NCI-H2227 (cell line): ENCODE measurements around the gene PIK3R5.

Experiments used
- DNase-seq: peaks from one replicate; lab custom pipeline; 2025; ENCODE audit not compliant: unreplicated experiment; lab: John Stamatoyannopoulos, UW

The PIK3R5 gene

DNA sequence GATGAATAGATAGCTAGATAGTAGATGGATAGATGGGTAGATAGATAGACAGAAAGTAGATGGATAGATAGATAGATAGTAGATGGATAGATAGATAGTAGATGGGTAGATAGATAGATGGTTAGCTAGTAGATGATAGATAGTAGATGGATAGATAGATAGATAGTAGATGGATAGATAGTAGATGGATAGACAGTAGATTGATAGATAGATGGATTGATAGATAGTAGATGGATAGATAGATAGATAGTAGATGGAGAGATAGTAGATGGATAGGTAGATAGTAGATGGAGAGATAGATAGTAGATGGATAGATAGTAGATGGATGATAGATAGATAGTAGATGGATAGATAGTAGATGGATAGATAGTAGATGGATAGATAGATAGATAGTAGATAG is 40.4 kb downstream of the PIK3R5 start:
- DNase-seq, result no peak

GRCh38 chr17:8924595-8924994 is 40.9 kb downstream of the PIK3R5 start:
- DNase-seq, result no peak

DNA sequence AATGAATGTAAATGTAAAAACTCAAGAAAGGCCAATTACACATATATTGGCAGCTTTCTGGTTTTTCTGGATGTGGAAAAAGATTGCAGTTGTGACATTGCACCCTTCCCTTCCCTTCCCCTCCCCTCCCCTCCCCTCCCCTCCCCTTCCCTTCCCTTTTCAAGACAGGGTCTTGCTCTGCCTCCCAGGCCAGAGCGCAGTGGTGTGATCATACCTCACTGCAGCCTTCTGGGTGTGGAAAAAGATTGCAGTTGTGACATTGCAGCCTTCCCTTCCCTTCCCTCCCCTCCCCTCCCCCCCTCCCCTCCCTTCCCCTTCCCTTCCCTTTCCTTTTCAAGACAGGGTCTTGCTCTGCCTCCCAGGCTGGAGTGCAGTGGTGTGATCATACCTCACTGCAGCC is 41.7 kb downstream of the PIK3R5 start:
- DNase-seq, result no peak

DNA sequence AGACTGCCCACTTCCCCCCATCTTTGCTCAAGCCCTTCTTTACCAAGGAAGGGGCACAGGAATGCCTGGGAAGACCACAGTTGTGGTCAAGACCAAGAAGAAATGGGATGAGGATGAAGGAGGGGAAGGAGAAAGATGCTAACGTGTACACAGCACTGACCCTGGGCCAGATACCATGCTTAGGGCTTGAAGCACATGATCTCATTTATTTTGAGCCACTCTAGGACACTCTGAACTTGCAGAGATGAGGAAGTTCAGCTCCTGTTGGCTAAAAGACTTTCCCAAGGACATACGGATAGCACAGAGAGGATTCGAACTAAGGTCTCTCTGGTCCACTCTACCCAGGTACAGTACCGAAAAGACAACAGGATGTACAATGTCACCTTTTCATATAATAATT is 42.6 kb downstream of the PIK3R5 start:
- DNase-seq, result no peak

DNA sequence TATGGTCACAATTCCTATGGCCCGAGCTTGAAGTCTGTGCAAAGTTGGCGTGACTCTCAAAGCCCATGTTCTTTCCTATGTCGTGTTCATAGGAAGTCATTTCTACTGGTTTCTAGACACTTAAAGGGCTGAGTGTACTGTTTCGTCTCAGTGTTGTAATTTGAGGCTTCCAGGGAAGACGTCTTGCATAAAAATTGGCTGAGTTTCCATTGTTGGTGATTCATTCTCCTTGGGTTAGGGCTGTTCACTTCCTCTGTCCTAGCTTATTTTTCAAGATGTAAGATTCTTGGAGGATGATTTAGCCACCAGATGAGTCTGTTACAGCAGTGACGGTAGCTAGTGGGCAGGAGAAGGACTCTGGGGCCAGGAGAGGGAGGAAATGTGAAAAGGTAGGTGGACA is 43.1 kb downstream of the PIK3R5 start:
- DNase-seq, result no peak

- no peak for DNase-seq
Measured at GRCh38 chr17:8921147-8921546, 44.4 kb downstream of the PIK3R5 start.

DNA sequence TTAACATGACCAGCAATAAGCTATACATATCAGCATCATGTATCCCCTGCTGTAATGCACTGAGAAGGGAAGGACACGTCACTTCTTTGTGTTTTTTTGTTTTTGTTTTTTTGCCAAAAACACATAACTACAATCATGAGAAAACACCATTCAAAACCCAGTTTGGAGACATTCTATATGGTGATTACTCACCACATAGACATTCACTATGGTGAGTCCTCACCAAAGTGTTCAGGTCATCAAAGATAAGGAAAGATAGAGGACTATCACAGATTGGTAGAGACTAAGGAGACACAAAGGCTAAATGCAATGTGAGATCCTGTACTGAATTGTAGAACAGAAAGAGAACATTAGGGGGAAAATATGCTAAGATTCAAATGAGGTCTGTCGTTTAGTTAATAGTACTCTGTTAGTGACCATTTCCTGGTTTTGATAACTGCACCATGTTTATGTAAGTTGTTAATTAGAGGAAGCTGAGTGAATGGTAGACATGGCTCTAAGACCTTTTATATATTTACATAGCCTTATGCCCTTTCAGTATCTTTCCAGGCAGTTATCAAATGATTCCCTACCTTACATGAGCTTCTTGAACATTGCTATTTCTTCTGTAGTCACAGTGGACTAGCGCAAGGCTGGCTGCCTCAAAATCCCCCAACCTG is 46.6 kb downstream of the PIK3R5 start:
- DNase-seq, result no peak

DNA sequence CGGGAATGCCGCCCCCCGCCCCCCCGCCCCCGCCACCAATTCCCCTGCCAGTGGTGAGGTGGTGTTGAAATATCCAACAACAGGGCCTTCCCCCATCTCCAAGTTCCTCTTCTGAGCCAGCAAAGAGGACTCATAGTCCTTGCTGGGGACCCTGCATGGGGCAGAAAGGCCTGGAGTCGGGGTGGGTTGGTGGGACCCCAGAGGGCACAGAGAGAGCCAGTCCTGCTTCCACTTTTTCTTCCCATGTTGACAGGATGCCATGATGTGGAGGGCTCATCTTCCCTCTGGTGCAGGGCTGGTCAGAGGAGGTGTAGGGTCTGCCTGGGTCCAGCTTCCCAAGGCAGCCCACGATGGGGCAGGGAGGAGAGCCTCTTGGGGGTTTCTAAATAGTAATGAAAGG is 49.0 kb downstream of the PIK3R5 start:
- DNase-seq, result no peak

GRCh38 chr17:8914554-8914953 is 51.0 kb downstream of the PIK3R5 start:
- DNase-seq, result no peak

GRCh38 chr17:8913879-8914278 is 51.6 kb downstream of the PIK3R5 start:
- no peak for DNase-seq

DNA sequence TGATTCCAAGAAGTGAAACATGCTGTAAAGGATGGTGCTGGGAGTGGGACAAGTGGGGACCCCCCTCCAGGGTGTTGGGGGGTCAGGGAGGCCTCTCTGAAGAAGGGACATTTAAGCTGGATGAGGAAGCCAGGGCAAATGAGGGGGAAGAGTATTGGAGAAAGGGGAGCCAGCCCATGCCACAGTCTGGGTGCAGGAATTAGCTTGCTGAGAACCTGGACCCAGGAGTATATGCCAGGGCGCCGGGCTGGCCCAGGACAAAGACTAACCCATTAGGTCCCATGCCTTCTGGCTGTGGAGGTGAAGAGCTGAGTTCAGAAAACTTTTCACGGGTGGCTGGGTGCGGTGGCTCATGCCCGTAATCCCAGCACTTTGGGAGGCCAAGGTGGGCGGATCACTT is 52.4 kb downstream of the PIK3R5 start:
- DNase-seq, result no peak

DNA sequence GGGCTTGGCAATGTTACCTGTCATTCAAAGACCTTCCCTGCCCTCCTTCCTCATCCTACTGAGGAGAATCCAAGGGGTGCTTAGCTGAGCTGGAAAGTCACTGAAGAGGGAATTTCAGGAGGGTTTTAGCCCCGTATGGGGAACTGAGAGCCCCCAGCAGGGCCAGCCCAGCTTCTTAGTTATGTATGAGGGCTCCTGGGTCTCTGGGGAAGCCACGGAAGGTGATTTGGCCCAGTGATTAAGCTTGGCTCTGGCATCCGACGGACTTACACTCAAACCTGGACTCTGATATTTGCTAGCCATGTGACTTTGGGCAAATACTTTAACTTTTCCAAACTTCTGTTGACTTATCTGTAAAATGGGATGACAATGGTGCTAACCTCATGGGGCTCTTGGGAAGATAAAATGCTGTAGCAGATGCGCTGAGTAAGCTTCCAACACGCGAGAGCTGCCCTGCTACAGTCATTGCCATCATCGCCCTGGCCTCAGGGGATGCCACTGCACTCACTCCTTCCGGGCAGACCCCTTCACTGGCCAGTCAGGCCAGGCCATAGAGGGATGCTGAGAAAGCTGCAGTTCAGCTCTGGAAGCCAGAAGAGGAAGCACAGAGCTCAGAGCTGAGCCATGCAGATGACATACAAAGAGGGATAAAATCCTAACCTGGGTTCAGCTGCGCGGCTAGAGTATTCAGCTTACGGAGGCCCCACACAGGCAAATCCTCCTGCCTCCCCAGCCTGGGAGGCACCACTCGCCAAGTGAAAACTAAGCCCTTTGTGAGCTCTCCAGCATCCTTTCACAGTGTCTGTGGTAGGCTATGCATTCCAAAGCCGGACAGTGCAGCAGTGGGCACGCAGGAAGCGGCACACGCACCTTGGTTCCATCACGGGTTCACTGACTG is 53.2 kb downstream of the PIK3R5 start:
- no peak for DNase-seq

GRCh38 chr17:8910969-8911604 is 54.4 kb downstream of the PIK3R5 start:
- no peak for DNase-seq

GRCh38 chr17:8909586-8910270 is 55.8 kb downstream of the PIK3R5 start:
- DNase-seq, result no peak

DNA sequence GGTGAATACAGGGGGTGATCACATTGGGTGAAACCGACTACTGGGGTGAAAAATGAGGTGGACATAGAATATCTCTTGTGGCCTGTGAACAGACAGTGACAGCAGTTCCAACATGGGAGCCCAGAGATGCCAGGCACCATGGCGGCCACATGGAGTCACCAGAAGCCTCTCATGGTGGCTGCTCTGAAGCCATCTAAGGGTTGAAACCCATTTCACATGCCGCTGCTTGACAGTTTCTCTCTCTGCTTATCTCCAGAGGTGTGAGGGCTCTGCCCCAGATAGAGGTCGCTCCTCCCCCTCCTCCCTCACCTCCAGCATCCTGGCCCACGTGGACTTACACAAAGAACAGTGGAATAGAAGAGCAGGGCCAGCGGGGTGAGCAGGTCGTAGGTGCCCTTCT is 60.2 kb downstream of the PIK3R5 start:
- DNase-seq, result no peak

- DNase-seq, result no peak
Measured at GRCh38 chr17:8904686-8905085, 60.8 kb downstream of the PIK3R5 start.

DNA sequence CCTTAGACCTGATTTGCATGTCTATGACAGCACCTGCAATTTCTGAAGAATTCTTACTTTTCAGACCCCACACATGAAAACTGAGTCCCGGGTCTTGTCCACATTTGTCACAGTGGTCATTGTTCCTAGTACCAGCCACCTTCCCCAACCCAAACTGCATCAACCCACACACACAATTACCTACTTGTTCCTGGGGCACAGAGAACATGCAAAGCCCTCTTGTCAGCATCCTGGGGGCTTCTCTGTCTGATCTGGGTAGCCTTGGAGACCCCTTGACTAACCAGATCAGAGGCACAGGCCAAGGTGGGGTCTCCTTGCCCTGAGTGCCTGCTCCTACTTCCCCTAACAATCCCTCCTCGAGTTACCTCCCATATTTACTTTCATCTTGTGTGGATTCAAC is 61.3 kb downstream of the PIK3R5 start:
- no peak for DNase-seq

DNA sequence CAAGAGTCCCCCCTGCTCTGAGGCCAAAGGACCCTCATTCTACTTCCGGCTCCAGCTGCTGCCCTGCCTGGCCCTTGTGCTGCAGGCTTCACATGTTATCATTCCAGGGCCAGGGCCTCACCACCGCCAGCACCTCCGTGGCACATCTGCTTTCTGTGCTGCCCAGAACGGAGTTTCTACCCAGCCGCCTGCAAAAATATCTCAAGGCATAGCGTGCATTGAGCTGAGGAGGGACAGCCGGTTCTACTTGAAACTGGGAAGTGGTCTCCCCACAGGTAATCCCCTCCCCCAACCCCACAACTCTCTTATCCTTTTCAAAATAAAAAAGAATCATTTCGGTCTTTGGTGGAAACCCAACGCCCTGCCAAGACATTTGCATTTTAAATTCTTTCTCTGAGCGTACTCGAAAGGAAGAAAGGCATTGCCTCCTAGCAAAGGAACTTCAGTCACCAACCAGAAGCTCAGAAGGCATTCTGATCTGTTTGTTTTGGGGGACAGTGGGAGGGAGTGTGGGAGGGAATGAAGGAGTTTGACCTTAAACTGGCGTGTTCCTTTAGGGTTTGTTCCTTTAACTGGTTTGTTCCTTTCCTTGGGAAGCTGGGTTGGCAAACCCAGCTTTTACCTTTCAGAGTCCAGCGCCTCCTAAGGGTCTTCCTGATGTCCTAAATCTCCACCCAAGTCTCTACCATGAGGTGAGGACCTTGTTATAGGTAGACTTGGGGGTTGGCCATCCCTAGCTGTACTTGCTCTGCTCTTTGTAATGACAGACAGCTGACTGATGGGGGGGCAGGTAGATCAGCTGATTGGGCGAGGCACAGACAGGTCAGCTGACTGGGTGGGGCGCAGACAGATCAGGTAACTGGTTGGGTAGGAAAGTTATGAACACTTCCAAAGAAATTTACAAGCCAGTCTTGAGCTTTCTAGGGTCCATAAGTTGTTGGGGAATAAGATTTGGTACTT is 64.6 kb downstream of the PIK3R5 start:
- no peak for DNase-seq

DNA sequence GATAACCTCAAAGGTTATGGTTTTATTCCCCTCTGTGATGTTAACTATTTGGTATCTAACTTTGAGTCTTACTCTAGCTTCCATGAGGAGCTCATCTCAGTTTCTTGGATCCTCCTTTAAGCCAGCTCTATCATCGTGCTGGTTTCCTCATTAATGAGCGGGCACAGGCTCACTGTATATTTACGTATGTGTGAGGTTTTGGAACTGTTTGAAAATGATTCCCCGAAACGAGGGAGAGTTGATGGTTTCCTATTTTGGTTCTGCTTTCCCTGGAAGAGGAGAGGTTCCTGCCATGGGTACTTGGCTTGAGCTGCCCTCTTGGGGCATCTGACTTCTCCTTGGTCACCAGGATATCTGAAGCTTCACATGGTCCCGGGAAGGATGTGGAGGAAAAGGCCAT is 65.3 kb downstream of the PIK3R5 start:
- no peak for DNase-seq

- no peak for DNase-seq
Measured at GRCh38 chr17:8898636-8899035, 66.9 kb downstream of the PIK3R5 start.
